ENCODE data around the gene GAD1.

The GAD1 gene

DNA sequence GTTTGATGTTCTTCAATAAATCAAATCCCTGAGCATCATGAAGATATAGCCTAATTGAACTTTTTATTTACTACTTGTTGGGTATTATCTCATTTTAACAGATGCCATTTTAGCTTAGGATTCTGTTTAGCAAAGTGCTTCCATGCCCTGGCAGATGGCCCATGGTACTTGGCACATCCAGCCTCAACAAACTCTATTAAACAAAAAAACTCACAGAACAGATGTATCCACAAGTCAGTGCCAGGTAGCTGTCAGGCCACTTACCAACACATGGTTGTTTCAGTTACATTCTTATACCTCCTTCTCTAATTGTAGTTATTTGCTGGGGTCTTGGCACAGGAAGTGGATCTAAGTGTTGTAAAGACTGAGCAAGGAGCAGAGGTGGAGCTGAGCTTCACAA, 29.6 kb downstream of the GAD1 start:
- DNase-seq = peak; percentile 90 to 94

DNA sequence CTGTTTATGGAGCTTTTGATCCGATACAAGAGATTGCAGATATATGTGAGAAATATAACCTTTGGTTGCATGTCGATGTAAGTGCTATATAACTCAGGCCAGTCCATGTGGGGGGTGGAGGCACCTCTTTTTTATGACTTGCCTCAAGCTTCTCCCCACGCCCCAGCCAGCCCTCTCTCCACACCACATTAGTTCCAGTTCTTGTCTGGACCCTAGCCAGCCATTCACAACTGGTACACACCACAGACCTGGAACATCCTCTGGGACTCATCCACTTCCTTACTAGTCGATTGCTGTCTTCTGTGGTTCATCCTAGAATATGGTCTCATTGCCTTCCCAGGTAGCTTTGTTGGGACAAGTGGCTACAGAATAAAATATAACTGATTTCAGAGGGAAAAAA, 31.0 kb downstream of the GAD1 start:
- DNase-seq = no peak

- no peak for DNase-seq
These were observed 31.9 kb downstream of the GAD1 start for GRCh38 chr2:170848587-170848986.

DNA sequence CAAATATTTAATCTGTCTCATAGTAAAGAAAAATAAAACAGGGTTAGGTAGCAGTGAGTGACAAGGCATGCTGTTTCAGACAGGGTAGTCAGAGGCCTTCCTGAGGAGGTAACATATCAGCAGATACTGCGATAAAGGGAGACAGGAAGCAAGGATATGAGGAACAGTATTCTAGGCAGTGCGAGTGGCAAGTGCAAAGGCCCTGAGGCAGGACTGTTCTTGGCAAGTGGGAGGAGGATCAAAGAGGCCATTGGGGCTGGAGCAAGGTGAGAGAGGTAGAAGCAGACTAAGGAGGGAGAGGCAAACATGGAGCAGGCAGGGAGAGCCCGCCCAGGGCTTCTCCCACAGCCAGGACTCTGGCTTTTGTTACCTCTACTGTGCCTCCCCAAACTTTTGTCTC, 33.6 kb downstream of the GAD1 start:
- DNase-seq = no peak

DNA sequence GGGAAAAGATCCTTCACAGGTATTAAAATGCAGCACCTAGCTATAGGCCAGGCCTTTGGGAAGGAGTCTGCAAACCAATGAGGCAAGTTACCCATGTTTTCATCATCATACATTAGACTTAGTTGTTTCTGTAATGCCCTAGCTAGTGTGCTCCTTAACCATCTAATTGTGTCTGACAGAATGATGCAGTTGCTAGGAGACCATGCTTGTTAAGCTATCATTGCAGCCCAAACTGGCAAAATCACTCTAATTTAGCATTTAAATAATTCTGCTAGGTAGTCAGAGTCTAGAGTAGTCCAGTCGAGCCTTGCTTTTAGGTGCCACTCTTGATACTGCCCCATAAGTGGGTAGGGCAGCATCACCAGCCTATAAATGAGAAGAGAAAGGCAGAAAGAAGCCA, 34.9 kb downstream of the GAD1 start:
- no peak for DNase-seq

- DNase-seq = no peak
These were observed 39.4 kb downstream of the GAD1 start for GRCh38 chr2:170856066-170856465.

DNA sequence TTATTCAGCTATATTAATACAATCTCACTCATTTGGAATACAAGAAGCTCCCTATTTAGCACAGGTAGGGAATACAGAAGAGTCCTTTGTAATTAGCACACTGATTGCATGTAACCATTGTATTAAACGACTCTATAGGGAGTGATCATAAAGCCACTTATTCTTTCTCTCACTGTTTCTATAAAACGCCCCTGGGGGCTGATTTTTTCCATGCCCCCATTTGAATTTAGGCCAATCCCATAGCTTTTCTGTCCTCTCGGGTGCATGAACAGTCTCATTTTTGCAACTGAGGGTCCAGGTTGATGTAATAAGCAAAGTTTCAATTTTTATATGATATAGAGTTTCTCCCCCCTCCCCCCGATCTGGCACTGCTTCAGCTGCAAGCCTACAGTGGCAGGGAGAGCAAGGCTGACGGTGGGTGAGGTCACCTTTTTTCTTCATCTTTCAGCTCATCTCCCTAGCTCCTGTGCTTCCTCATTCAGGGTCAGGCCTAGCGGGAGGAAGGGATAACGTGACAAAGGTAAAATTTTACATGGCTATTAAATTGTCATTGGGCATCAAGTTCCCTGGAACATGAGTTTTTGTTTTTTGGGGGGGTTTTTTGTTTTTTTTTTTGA, 45.7 kb downstream of the GAD1 start:
- no peak for DNase-seq

DNA sequence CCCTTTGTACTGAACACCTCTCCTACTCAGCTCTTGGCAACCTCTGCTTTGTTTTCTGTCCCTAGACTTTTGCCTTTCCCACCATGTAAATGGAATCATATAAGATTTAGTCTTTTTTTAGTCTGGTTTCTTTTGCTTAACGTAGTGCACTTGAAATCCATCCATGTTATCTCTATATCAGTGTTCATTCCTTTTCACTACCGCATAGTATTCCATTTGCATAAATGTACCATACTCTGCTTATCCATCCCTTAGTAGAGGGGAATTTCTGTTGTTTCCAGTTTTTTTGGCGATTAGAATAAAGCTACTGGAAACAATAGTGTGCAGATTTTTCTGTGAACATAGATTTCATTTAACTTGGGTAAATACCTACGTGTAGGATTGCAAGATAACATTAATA, 46.4 kb downstream of the GAD1 start:
- no peak for DNase-seq

GRCh38 chr2:170869036-170869435, 52.3 kb downstream of the GAD1 start:
- DNase-seq = no peak

- DNase-seq = no peak
These were observed 52.8 kb downstream of the GAD1 start for GRCh38 chr2:170869461-170869860.

DNA sequence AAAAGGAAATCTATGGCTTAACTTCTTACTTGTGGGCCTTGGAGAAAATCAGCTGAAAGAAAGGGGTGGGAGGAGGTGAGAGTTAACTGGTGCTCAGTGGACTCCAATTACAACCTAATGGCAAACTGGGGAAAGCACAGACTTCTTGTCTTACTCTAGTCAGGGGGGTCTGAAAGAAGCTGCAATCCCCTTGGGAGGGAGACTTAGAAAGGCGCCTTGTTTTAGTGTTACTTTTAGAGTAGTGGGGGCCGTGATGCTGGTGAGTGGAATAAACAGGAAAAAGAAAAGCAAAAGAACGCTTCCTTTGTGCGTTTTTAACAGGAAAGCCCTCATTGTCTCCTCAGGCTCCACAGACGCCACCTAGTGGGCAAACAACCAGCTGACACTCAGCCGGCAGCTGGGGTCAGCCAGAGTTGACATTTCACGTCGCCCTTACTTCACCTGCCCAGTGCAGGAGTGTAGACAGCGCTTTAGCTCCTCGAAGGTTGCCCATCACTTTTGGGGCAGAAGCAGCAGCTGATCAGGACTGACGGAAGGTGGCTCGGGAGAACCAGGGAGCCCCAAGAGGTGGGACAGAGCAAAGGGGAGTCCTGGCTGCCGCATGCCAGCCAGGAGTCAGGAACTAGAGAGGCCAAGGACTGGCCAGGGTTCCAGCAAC, 56.5 kb downstream of the GAD1 start:
- DNase-seq = peak; percentile 30 to 57

DNA sequence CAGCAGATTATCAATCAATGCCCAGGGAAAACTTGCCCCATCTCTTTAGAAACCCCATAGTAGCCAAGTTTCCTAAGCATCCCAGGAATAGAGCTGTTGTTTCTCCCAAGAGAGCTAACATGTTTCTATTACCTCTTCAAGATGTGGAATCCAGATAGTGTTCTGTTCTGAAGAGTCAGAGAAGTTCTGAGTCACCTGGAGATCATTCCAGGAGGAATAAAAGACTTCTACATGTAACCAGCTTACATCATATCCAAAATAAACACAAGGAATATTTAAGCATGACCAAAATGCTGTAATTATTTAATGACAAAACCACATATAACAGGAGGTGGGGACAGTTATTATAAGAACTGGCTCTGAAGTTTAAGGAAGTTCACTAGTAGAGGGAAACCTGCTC, 61.4 kb downstream of the GAD1 start:
- DNase-seq = no peak

- no peak for DNase-seq
These were observed 61.8 kb downstream of the GAD1 start for GRCh38 chr2:170878505-170878904.

DNA sequence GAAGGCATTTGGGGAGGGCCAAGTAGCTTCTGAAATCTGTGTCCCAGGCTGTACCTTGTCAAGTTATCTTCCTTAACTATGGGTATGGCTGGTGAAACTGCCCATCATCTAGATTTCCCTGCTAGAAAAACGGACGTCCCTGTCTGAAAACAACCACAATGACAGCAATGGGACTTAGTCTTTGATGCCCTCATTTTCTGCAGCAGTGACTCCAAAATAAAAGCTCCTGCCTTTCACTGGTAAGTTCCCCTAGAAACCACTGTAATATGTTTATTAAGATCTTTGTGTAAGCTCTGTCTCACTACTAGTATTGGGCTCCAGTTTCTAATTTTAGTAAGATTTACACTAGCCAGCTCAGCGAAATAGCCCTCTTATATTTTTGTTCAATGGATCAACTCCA, 65.2 kb downstream of the GAD1 start:
- DNase-seq = no peak

DNA sequence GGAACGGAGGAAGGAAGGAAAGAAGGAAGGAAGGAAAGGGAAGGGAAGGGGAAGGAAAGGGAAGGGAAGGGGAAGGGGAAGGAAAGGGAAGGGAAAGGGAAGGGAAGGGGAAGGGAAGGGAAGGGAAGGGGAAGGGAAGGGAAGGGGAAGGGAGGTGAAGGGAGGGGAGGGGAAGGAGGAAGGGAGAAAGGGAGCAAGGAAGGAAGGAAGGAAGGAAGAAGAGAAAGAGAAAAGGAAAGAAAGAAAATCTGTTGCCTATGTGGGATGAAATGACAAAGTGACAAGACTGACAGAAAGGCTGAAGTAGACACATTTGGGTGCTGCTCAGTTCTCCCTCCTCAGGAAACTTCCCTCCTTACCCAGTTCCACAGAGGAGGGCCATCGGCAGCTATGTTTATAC, 66.1 kb downstream of the GAD1 start:
- DNase-seq = no peak

DNA sequence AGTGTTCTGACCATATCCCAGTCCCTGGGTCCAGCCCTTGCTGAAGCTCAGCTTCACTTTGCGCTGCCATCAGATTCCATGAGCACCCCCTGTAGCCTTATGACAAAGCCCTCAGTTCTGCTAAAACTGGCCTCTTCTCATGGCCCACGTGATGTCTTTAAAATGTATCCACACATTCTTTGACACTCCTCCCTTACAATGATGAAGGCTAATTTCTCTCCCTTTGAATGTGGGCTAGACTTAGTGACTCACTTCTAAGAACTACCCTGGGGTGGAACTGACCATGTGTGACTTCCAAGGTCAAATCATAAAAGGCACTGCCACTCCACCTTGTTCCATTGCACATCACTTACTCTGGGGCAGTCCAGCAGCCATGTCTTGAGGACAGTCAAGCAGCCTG, 67.0 kb downstream of the GAD1 start:
- DNase-seq = no peak

DNA sequence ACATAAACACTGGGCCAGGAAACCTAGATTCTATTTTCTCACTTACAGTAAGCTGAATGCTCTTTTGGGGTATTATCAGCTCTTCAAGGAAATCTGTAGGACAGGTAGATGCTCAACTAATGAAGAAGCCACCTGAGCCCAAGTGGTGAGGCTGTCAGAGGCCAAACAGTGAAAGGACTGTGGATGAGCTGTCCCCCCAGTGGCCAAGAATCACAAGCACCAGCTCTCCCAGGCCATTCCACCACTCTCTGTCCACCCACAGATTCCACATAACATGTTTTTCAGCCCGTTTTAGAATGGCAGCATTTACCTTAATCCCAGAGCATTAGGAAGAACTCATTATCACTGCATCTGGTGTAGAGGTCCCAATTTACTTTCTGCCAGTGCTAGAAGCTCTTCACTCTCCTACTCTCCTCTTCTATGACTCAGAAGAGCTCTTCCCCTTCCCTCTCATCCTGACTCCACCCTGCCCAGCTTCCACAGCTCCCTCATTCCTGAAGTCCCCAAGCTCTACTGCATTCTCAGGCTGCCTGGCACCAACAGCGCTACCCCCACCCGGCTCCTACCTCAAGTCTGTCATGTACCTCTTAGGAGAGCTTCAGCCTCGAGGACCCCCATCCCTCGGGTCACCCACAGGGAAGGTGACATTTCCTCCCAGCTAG, 68.6 kb downstream of the GAD1 start:
- no peak for DNase-seq

DNA sequence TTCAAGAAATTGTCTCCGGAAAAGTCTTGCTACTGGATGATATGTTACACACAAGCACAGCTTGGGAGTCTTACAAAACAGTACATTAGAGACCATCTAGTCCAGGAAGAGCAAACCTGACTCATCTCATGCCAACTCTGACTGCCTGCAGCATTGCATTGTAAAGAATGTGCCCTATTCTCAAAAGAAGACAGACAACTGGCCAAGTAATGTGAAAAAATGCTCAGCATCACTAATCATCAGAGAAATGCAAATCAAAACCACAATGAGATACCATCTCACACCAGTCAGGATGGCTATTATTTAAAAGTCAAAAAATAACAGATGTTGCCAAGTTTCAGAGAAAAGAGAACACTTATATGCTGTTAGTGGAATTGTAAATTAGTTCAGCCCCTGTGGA, 69.7 kb downstream of the GAD1 start:
- DNase-seq = no peak

DNA sequence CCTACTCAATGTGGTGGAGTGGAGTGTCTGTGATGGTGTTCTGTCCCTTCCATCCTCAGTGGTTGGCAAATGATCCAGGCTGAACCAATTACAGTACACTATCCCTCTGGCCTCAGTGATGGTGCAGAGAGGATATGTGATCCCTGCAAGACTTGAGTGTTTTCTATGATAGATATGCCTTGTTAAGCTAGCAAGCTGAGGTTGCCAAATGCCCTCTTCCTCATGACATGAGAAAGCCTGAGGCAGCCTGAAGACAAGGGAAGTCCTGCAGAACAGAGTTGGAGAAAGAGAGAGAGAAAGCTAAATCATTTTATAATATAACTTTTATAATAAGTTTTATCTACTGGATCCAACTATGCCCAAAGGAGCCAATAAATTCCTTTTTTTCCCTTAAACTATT, 70.8 kb downstream of the GAD1 start:
- no peak for DNase-seq

DNA sequence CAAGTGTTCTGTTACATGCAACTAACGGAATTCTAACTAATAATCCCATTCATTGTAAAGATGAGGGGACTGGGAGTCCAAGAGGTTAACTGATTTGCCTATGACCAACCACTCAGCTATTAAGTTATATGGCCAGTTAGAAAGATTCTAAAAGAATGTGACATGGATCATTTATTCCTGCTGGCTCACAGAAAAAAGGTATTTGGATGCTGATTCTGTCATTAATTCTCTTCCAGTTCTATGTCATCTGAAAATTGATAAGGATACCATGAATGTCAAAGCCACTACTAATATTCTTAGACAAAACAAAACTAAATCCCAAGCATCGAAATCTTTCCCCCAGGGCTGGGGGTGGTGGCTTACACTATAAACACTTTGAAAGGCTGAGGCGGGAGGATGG, 71.2 kb downstream of the GAD1 start:
- no peak for DNase-seq

GRCh38 chr2:170891893-170892292, 75.2 kb downstream of the GAD1 start:
- no peak for DNase-seq

- no peak for DNase-seq
These were observed 75.8 kb downstream of the GAD1 start for GRCh38 chr2:170892391-170892951.

- DNase-seq = no peak
These were observed 78.5 kb downstream of the GAD1 start for GRCh38 chr2:170895023-170895757.

DNA sequence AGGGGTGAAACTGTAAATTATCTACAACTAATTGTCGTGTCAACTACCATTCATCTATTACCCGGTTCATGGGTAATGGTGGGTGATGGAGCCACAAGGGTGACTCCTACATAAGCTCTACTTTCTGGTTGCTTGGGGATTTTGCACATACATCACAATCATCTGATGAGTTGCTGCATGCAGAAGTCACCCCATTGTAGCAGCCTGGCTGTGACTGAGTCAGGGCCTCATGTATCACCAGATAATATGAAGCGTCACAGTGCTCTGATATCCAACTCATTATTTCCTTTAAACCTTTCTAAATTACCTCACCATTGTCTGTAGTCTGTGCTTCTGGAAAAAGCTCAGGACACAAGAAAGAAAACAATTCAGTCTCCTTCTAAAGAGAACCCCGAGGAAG, 79.9 kb downstream of the GAD1 start:
- no peak for DNase-seq
